K562 (cell line): Measurements from ENCODE around the gene FRMD4A. TPM values are rescaled to one million over a fixed set of nuclear protein-coding genes. Genes with fewer than 3 reads are reported as not detected.

Experiments used
- ATAC-seq: fragments of 200-7000 bp; cut with Tn5 transposase; 3 replicates; pipeline ENCODE4 v1.9.1; 2020; ENCODE audit warnings: moderate library complexity
- BruUV-seq: library from RNA; stranded (reverse); fragments of 400-500 nt; replicated peaks from 2 replicates; lab custom pipeline; 2021; lab: Mats Ljungman, UMichigan
- CTCF ChIA-PET: fragments of 300-600 bp; formaldehyde crosslinking; extraction: SDS; loops from one replicate; lab custom pipeline; 2021; ENCODE audit warnings: low intra/inter-chr PET ratio; lab: Yijun Ruan, JAX
- POLR2A ChIA-PET: fragments of 300-600, 350-650 bp; sonication (Branson Sonifier 250); formaldehyde crosslinking; extraction: SDS; loops from one replicate; lab custom pipeline; 2021; ENCODE audit warnings: antibody characterized with exemption, inconsistent platforms; lab: Yijun Ruan, JAX
- DNase-seq, 4 experiments: peaks; one replicate each; pipeline versions ENCODE4 v3.0.0 to v3.0.0-alpha.2; 2011 to 2018; ENCODE audit warnings: low spot score in 3 of 4, mixed read lengths in 3 of 4; ENCODE audit errors: extremely low read depth in 1 of 4
- FAIRE-seq: peaks from 2 replicates; lab custom pipeline; 2011; peaks lifted over from hg19 to GRCh38; lab: Jason Lieb, UNC
- H2AFZ ChIP-seq: 2 replicates; pipeline ENCODE4 v1.6.0; 2011; ENCODE audit warnings: low read depth, low read length, control low read depth, inconsistent platforms
- H3K27ac ChIP-seq: fragments of 200-600 bp; 3 replicates; pipeline ENCODE4 v1.8.0; 2011; ENCODE audit warnings: low read depth, mild to moderate bottlenecking, control low read depth, inconsistent platforms, low read length, moderate library complexity, mixed read lengths; ENCODE audit errors: extremely low read depth
- H3K27me3 ChIP-seq, 2 experiments: fragments of 300-600 bp in 1 of 2; 2 replicates in 1 of 2; 3 replicates in 1 of 2; pipeline versions ENCODE4 v1.6.0 to v1.8.0; 2011; ENCODE audit warnings: inconsistent platforms in 2 of 2, low read length in 2 of 2, mild to moderate bottlenecking in 1 of 2, mixed read lengths in 1 of 2, moderate library complexity in 1 of 2; ENCODE audit not compliant: control insufficient read depth in 2 of 2, insufficient read depth in 2 of 2
- H3K36me3 ChIP-seq: fragments of 300-600 bp; 3 replicates; pipeline ENCODE4 v1.8.0; 2011; ENCODE audit warnings: mild to moderate bottlenecking, low read length, inconsistent platforms; ENCODE audit not compliant: control insufficient read depth, insufficient read depth
- H3K4me1 ChIP-seq, 2 experiments: fragments of 200-600 bp in 1 of 2; replicated peaks in 1 of 2; 2 replicates in 1 of 2; 3 replicates in 1 of 2; pipeline versions ENCODE4 v1.5.1 to v1.8.0; 2011; ENCODE audit warnings: inconsistent platforms in 2 of 2, low read length in 2 of 2, mild to moderate bottlenecking in 1 of 2, mixed read lengths in 1 of 2, moderate library complexity in 1 of 2; ENCODE audit not compliant: control insufficient read depth in 2 of 2, insufficient read depth in 2 of 2
- H3K4me2 ChIP-seq: 2 replicates; pipeline ENCODE4 v1.6.1; 2011; ENCODE audit warnings: low read length, control low read depth, inconsistent platforms, mixed read lengths; ENCODE audit not compliant: insufficient read depth
- H3K4me3 ChIP-seq: fragments of 200-600 bp; sonication (generic), shearing (Covaris generic); 2 replicates; pipeline ENCODE4 v1.5.1; 2016; ENCODE audit warnings: control low read depth, inconsistent platforms
- H3K79me2 ChIP-seq: fragments of 200-600 bp; 3 replicates; pipeline ENCODE4 v1.8.0; 2011; ENCODE audit warnings: low read length, inconsistent platforms; ENCODE audit not compliant: control insufficient read depth, insufficient read depth
- H3K9ac ChIP-seq, 2 experiments: 2 replicates each; pipeline versions ENCODE4 v1.6.0 to v1.6.1; 2011; ENCODE audit warnings: low read depth in 2 of 2, low read length in 2 of 2, control low read depth in 1 of 2, inconsistent platforms in 1 of 2, mild to moderate bottlenecking in 1 of 2, mixed read lengths in 1 of 2; ENCODE audit not compliant: insufficient read depth in 1 of 2
- H3K9me1 ChIP-seq: one replicate; pipeline ENCODE4 v1.6.0; 2011; ENCODE audit warnings: inconsistent platforms, mild to moderate bottlenecking, low read length, moderate library complexity; ENCODE audit not compliant: control insufficient read depth, insufficient read depth
- H3K9me3 ChIP-seq: replicated peaks from 2 replicates; pipeline ENCODE4 v1.5.1; 2011; ENCODE audit warnings: low read depth, low read length, inconsistent platforms; ENCODE audit not compliant: control insufficient read depth, insufficient read depth
- H4K20me1 ChIP-seq: replicated peaks from 2 replicates; pipeline ENCODE4 v1.6.1; 2011; ENCODE audit warnings: low read length, inconsistent platforms, mixed read lengths; ENCODE audit not compliant: control insufficient read depth, insufficient read depth
- EP400 ChIP-seq: fragments of 450-650 bp; IDR thresholded peaks from 2 replicates; pipeline ENCODE4 v1.6.1; 2017; ENCODE audit warnings: antibody characterized with exemption, mild to moderate bottlenecking, moderate library complexity
- FOXM1 ChIP-seq, 2 experiments: fragments of 450-650 bp in 1 of 2; sonication (generic) in 1 of 2; formaldehyde crosslinking in 1 of 2; IDR thresholded peaks; 2 replicates each; pipeline versions ENCODE4 v1.6.1 to v1.9.0; 2017 to 2022; ENCODE audit warnings: low read depth in 2 of 2, mild to moderate bottlenecking in 2 of 2, missing genetic modification reagents in 1 of 2, moderate library complexity in 1 of 2
- FUS ChIP-seq: fragments of 200-400 bp; formaldehyde crosslinking; optimal IDR thresholded peaks from 2 replicates; pipeline ENCODE3; 2017; ENCODE audit warnings: low read depth, low read length
- POLR3A ChIP-seq: IDR thresholded peaks from 2 replicates; pipeline ENCODE4 v1.6.1; 2011; ENCODE audit warnings: borderline replicate concordance, mild to moderate bottlenecking, moderate library complexity; ENCODE audit not compliant: insufficient read length, insufficient read depth; ENCODE audit errors: extremely low read depth
- PYGO2 ChIP-seq: fragments of 450-650 bp; IDR thresholded peaks from 2 replicates; pipeline ENCODE4 v1.6.1; 2016; ENCODE audit warnings: mild to moderate bottlenecking, missing genetic modification characterization, moderate library complexity, missing compliant biosample characterization
- RBM39 ChIP-seq: fragments of 200-400 bp; formaldehyde crosslinking; optimal IDR thresholded peaks from 2 replicates; pipeline ENCODE3; 2018; ENCODE audit warnings: low read depth, low read length
- RNF2 ChIP-seq: sonication (generic); IDR thresholded peaks from 2 replicates; pipeline ENCODE4 v1.6.1; 2016
- SMAD1 ChIP-seq: fragments of 150-350 bp; IDR thresholded peaks from 2 replicates; pipeline ENCODE4 v1.6.1; 2014; ENCODE audit warnings: low read length, low read depth; ENCODE audit not compliant: partially characterized antibody
- SRSF9 ChIP-seq: fragments of 200-400 bp; formaldehyde crosslinking; IDR thresholded peaks from 2 replicates; pipeline ENCODE4 v1.6.1; 2017; ENCODE audit warnings: low read depth, low read length, borderline replicate concordance
- TBP ChIP-seq: optimal IDR thresholded peaks from 2 replicates; pipeline ENCODE3; 2011; ENCODE audit warnings: low read depth, low read length, improper control_type of control experiment
- ZZZ3 ChIP-seq: fragments of 450-650 bp; IDR thresholded peaks from 2 replicates; pipeline ENCODE4 v1.6.1; 2016; ENCODE audit warnings: antibody characterized with exemption, mild to moderate bottlenecking, moderate library complexity
- WGBS: fragments of 100-300 bp; shearing (Covaris generic); methylation state at CpG from one replicate; pipeline ENCODE4 v1.1.6; 2016; ENCODE audit warnings: low coverage, mixed read lengths; ENCODE audit not compliant: insufficient coverage; ENCODE audit errors: missing lambda C conversion rate; 5-methylcytosine and 5-hydroxymethylcytosine counted together
- in situ Hi-C: fragments of 300-500 bp; cut with MboI; formaldehyde crosslinking; loops from 4 replicates; pipeline ENCODE4 v1.15.0; 2018; ENCODE audit warnings: inconsistent platforms, mixed read lengths
- intact Hi-C: fragments of 100-400 bp; cut with micrococcal nuclease; formaldehyde crosslinking; loops from 2 replicates; pipeline ENCODE4 v1.14.2; 2022
- polyA plus RNA-seq, 8 experiments: library from polyadenylated mRNA; depleted of rRNA in 4 of 8; stranded (reverse) in 5 of 8; unstranded in 3 of 8; fragments of >200 nt; fragmentation: Nextera tagmentation in 2 of 8; fragmentation: Illumina TruSeq in 1 of 8; extraction: Ambion mirVana in 2 of 8; extraction: Trizol in 1 of 8; gene quantifications; 2 replicates each; pipeline versions ENCODE4 v1.2.1 to v1.2.3, GENCODE V29; 2011 to 2014; ENCODE audit warnings: inconsistent platforms in 1 of 8, missing spikeins in 1 of 8
- total RNA-seq, 7 experiments: library from RNA; depleted of rRNA in 6 of 7; stranded (reverse); fragments of >200 nt in 6 of 7; fragmentation: Illumina TruSeq in 2 of 7; extraction: Trizol in 2 of 7; gene quantifications; 2 replicates each; pipeline versions ENCODE4 v1.2.1 to v1.2.3, GENCODE V29; 2011 to 2021; ENCODE audit warnings: low replicate concordance in 1 of 7
- TF ChIP-seq, protein P1 (sequence below): fragments of 250-450 bp; sonication (Bioruptor Pico); IDR thresholded peaks from 2 replicates; pipeline ENCODE4 v1.8.0; 2021; ENCODE audit warnings: moderate library complexity, mild to moderate bottlenecking, inconsistent platforms

Gene FRMD4A
- total and polyA plus RNA-seq, 9 of the 15 experiments (the other 6 are each of a cell fraction or from before 2014, with no cell fraction given) = 0.80 to 5.2 (median 3.0) TPM

DNA sequence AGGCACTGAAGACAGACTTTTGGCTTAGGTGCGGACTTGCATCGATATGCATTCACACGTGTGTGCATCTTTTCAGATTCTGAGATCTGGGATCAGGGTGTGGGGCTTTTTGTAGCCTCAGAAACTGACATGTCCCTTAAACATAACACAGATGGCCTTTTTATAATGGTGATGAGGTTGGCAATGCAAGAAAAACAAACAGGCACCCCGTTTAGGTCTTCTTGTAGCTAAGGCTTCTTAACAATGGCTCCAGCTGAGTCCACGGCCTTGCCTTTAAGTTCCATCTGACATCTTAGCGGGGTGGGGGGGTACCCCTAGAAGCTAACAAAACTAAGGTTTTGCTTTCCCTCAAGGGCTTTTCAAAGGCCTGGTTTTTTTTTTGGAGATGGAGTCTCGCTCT, 597.7 kb downstream of the FRMD4A start:
- ChIA-PET POLR2A (interaction anchor here (0.6 to 1.1 kb wide), 3 partner anchors 10 to 26 kb away, joined by 3 to 5 read pairs (median 5); no protein-coding TSS in a partner anchor), CTCF (no interaction called here)
- Histone ChIP-seq H3K4me1 (no peaks in the 10 kb centered on the region), H3K9ac (no peak overlapping the region), H3K79me2 (no peaks in the 10 kb centered on the region), H3K36me3 (no peaks in the 10 kb centered on the region), H3K9me1 (no peaks in the 10 kb centered on the region), H3K27ac (no peak overlapping the region), H2AFZ (no peak overlapping the region), H3K9me3 (no peaks in the 10 kb centered on the region), H3K4me2 (no peak overlapping the region), H4K20me1 (0 out of 2 replicates have a peak, but pooled peaks cover 6% of the 10 kb centered on the region), H3K4me3 (no peak overlapping the region), H3K27me3 (peaks cover 54 to 60% of the 10 kb centered on the region in 2 experiments)
- in situ Hi-C loops (no loop called here), intact Hi-C loops (no loop called here)
- no peak for DNase-seq
- no peak for TF ChIP-seq RNF2
- no peak for TF ChIP-seq EP400
- no peak for TF ChIP-seq FOXM1 (IDR thresholded peaks at IDR 0.05; ENCODE audit: low read depth)
- no peak for TF ChIP-seq FOXM1 (CRISPR knock-in tag; IDR thresholded peaks at IDR 0.05; ENCODE audit: low read depth)
- no peak for FAIRE-seq
- no peak for ATAC-seq
- WGBS = 0% methylated on average over 6 of the region's 7 CpGs
- no TSS peak for BruUV-seq

DNA sequence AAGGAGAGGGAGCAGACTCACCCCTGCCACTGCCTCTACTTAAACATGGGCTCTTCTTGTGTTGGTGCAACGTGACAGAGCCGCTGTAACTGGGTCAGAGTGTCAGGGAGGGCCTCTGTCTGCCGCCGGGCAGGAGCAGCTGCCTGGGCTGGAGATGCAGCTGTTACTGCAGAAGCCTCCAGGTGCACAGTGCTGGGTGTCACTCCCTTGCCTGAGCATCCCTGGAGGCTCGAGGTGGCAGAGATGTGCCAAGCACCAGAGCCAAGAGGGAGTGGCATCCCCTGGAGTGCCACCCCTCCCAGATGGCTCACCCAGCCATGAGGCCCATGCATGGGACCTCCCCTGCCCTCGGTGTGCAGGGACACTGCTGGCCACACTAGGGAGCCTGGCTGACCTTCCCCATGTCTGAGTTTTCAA, 598.3 kb downstream of the FRMD4A start:
- no TSS peak for BruUV-seq
- Histone ChIP-seq H3K27ac (no peak overlapping the region), H3K9me3 (no peaks in the 10 kb centered on the region), H3K4me2 (no peak overlapping the region), H3K4me3 (no peak overlapping the region), H3K9me1 (no peaks in the 10 kb centered on the region), H4K20me1 (0 out of 2 replicates have a peak, but pooled peaks cover 3% of the 10 kb centered on the region), H3K36me3 (no peaks in the 10 kb centered on the region), H3K27me3 (peaks cover 50 to 58% of the 10 kb centered on the region in 2 experiments), H2AFZ (no peak overlapping the region), H3K79me2 (no peaks in the 10 kb centered on the region), H3K9ac (no peak overlapping the region), H3K4me1 (no peaks in the 10 kb centered on the region)
- ATAC-seq (no peak), FAIRE-seq (no peak), DNase-seq (no peak)
- CTCF ChIA-PET = no interaction called here
- in situ Hi-C loops (no loop called here), intact Hi-C loops (no loop called here)
- WGBS = 0% methylated on average over 6 of the region's 6 CpGs
- POLR2A ChIA-PET = interaction anchor here (1.1 kb wide), 1 partner anchor 9 kb away, joined by 3 read pairs; no protein-coding TSS in a partner anchor
- TF ChIP-seq SRSF9 = no peak
- TF ChIP-seq PYGO2 (tag) = no peak
- TF ChIP-seq, protein P1, sequence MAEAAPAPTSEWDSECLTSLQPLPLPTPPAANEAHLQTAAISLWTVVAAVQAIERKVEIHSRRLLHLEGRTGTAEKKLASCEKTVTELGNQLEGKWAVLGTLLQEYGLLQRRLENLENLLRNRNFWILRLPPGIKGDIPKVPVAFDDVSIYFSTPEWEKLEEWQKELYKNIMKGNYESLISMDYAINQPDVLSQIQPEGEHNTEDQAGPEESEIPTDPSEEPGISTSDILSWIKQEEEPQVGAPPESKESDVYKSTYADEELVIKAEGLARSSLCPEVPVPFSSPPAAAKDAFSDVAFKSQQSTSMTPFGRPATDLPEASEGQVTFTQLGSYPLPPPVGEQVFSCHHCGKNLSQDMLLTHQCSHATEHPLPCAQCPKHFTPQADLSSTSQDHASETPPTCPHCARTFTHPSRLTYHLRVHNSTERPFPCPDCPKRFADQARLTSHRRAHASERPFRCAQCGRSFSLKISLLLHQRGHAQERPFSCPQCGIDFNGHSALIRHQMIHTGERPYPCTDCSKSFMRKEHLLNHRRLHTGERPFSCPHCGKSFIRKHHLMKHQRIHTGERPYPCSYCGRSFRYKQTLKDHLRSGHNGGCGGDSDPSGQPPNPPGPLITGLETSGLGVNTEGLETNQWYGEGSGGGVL = no peak
- TF ChIP-seq FUS = no peak
- TF ChIP-seq SMAD1 = no peak
- no peak for TF ChIP-seq RBM39
- TF ChIP-seq POLR3A = no peak
- TF ChIP-seq TBP = no peak
- no peak for TF ChIP-seq ZZZ3
